Skeletal muscle tissue (tissue), 4 donors: Measurements from ENCODE around the gene SLF1. TPM values are rescaled to one million over a fixed set of nuclear protein-coding genes. Genes with fewer than 3 reads are reported as not detected.

Source experiments
- H3K27ac ChIP-seq: one replicate; pipeline ENCODE4 v1.7.0; 2013; ENCODE audit warnings: mild to moderate bottlenecking, low read depth, low read length, inconsistent platforms
- H3K27me3 ChIP-seq, 3 donors: one replicate each; pipeline ENCODE4 v1.7.0; 2013; ENCODE audit warnings: low read length in 3 of 3; ENCODE audit not compliant: control insufficient read depth in 3 of 3, insufficient read depth in 3 of 3
- H3K36me3 ChIP-seq, 3 donors: one replicate each; pipeline ENCODE4 v1.7.0; 2013; ENCODE audit warnings: low read length in 3 of 3; ENCODE audit not compliant: control insufficient read depth in 3 of 3, insufficient read depth in 3 of 3
- H3K4me1 ChIP-seq, 3 donors: one replicate each; pipeline ENCODE4 v1.7.0; 2013; ENCODE audit warnings: low read length in 3 of 3, mild to moderate bottlenecking in 3 of 3; ENCODE audit not compliant: control insufficient read depth in 3 of 3, insufficient read depth in 3 of 3
- H3K4me3 ChIP-seq, 3 donors: one replicate each; pipeline ENCODE4 v1.7.0; 2013; ENCODE audit warnings: low read length in 3 of 3
- H3K9ac ChIP-seq, 3 donors: one replicate each; pipeline ENCODE4 v1.7.0; 2013; ENCODE audit warnings: low read length in 3 of 3, mild to moderate bottlenecking in 3 of 3, moderate library complexity in 2 of 3, low read depth in 1 of 3
- H3K9me3 ChIP-seq, 3 donors: one replicate each; pipeline ENCODE4 v1.7.0; 2013; ENCODE audit warnings: low read length in 3 of 3; ENCODE audit not compliant: control insufficient read depth in 3 of 3
- total RNA-seq: library from RNA; depleted of rRNA; stranded (reverse); fragments of >200 nt; gene quantifications from one replicate; pipeline ENCODE4 v1.2.3, GENCODE V29; 2014
- donor health status: Osteomylitis.

The SLF1 gene
- total RNA-seq, 1 donor from 2014 or later = 10.4 TPM

DNA sequence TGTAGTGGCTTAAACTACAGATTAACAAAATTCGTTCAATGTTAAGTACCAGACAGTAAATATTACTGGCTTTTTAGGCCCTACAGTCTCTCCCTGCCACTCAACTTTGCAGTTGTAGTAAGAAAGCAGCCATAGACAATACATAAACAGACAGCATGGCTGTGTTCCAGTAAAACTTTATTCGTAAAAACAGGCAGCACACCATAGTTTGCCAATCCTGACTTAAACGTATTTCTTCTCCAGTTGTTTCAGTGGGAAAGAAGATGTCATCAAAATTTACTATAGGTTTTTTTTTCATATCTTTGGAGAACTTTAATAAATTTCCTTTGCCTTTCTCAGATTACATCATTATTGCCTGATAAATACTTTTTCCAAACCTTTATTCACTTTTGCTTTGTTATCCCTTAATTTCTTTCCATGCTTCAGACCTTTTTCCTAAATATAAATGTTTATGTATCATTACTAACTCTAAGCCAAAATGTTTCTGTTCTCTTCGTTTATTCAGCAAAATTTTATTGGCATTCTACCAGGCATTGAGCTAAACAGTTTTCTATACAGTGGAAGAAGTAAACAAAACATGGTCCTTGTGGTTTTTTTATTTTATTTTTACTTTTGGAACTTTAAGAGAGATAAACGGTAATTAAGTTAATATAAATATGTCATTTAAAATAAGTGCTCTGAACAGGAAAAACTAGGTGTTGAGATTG, 64.5 kb downstream of the SLF1 start:
- H3K9me3 ChIP-seq = no peaks in the 10 kb centered on the region
- no peaks in the 10 kb centered on the region for H3K36me3 ChIP-seq
- no peak overlapping the region for H3K4me3 ChIP-seq
- no peaks in the 10 kb centered on the region for H3K4me1 ChIP-seq
- H3K9ac ChIP-seq = no peak overlapping the region
- H3K27ac ChIP-seq = no peak overlapping the region
- H3K27me3 ChIP-seq = no peaks in the 10 kb centered on the region

DNA sequence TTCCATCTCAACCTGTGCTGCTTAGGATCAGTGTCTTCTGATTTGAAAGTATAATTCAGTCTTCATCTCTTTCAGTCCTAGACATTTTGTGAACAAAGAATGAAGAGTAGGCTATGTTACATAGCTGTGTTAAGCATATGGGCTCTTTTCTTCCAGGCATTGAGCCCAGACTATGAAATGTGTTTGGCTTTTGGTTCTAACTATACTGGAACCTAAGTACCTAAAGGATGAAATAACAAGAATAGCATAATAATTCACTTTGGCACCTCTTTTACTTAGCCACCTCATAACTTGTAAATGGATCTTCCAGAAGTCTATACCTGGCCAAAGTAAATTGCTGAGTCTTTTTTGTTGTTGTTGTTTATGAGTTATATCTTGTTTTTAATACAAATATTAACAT, 71.4 kb downstream of the SLF1 start:
- no peaks in the 10 kb centered on the region for H3K9me3 ChIP-seq
- H3K4me1 ChIP-seq = no peaks in the 10 kb centered on the region
- H3K27me3 ChIP-seq = no peaks in the 10 kb centered on the region
- no peaks in the 10 kb centered on the region for H3K36me3 ChIP-seq
- H3K9ac ChIP-seq = no peak overlapping the region
- H3K27ac ChIP-seq = no peak overlapping the region
- H3K4me3 ChIP-seq = no peak overlapping the region

DNA sequence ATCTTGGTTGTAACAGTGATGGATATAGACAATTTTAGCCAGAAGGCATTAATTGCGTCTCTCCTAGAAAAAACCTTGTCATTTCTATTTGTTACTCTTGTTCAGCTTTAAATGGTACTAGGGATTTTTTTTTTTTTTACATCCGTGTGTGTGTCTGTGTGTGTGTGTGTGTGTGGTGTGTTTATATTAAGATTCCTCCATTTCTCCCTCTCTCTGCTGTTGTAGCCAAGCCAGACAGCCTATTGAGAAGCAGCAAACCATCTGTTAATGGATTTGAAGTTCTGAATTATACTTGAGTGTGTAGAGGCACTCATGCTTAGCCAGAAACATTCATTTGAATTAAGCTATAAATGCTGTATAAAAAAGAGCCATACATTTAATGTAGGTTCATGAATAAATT, 72.3 kb downstream of the SLF1 start:
- H3K9me3 ChIP-seq = no peaks in the 10 kb centered on the region
- no peaks in the 10 kb centered on the region for H3K36me3 ChIP-seq
- no peaks in the 10 kb centered on the region for H3K27me3 ChIP-seq
- H3K4me1 ChIP-seq = no peaks in the 10 kb centered on the region
- no peak overlapping the region for H3K27ac ChIP-seq
- no peak overlapping the region for H3K9ac ChIP-seq
- no peak overlapping the region for H3K4me3 ChIP-seq

DNA sequence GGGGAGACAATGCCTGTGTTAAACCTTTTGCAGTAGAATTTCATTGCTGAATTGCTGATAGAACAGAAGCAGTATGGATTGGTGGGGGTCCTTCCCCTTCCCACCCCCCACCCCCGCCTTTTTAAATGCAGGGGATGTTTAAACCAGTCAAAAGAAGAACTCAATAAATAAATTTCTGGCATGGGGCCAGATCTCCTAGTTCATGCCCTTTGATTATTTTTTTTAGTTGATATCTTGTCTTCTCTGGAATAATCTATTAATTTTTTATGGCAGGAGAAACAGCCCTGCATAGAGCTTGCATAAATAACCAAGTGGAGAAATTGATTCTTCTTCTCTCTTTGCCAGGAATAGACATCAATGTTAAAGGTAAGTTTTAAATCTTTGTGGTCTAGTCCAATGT, 72.8 kb downstream of the SLF1 start:
- Histone ChIP-seq H3K9ac (no peak overlapping the region), H3K27me3 (no peaks in the 10 kb centered on the region), H3K9me3 (no peaks in the 10 kb centered on the region), H3K4me1 (no peaks in the 10 kb centered on the region), H3K36me3 (no peaks in the 10 kb centered on the region), H3K27ac (no peak overlapping the region), H3K4me3 (no peak overlapping the region)

DNA sequence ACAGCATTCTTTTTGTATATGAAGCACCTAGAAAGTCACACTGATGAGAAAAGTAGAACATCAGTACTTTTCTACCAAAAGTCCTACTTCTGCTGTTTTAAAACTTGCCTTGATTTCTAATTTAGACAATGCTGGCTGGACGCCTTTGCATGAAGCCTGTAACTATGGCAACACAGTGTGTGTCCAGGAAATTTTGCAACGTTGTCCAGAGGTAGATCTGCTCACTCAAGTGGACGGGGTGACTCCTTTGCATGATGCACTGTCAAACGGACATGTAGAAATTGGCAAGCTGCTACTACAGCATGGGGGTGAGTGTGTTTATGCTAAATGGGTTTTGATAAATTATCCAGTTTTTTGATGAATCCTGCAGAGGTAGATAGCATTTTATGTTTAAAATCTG, 73.5 kb downstream of the SLF1 start:
- H3K27me3 ChIP-seq = no peaks in the 10 kb centered on the region
- no peak overlapping the region for H3K4me3 ChIP-seq
- H3K36me3 ChIP-seq = no peaks in the 10 kb centered on the region
- no peaks in the 10 kb centered on the region for H3K9me3 ChIP-seq
- no peak overlapping the region for H3K27ac ChIP-seq
- H3K9ac ChIP-seq = no peak overlapping the region
- no peaks in the 10 kb centered on the region for H3K4me1 ChIP-seq

DNA sequence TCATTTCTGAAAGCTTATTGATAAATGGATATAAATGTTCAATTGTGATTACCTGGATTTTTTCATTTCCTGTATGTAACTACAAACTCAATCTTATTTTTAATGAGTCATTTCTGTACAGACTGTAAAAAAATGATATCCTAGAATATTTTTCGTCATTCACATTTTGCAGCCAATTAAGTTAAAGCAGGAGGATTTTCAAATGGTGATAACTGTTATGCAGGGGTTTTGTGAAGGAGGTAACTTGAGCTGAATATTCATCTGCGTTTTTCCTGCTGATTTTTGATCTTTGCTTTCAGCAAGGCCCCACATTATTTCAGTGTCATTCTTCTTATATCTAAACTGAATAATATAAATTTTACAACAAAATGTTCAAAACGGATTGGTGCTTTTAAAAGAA, 74.1 kb downstream of the SLF1 start:
- no peak overlapping the region for H3K27ac ChIP-seq
- H3K9ac ChIP-seq = no peak overlapping the region
- H3K4me3 ChIP-seq = no peak overlapping the region
- H3K36me3 ChIP-seq = no peaks in the 10 kb centered on the region
- no peaks in the 10 kb centered on the region for H3K9me3 ChIP-seq
- H3K27me3 ChIP-seq = no peaks in the 10 kb centered on the region
- H3K4me1 ChIP-seq = no peaks in the 10 kb centered on the region

DNA sequence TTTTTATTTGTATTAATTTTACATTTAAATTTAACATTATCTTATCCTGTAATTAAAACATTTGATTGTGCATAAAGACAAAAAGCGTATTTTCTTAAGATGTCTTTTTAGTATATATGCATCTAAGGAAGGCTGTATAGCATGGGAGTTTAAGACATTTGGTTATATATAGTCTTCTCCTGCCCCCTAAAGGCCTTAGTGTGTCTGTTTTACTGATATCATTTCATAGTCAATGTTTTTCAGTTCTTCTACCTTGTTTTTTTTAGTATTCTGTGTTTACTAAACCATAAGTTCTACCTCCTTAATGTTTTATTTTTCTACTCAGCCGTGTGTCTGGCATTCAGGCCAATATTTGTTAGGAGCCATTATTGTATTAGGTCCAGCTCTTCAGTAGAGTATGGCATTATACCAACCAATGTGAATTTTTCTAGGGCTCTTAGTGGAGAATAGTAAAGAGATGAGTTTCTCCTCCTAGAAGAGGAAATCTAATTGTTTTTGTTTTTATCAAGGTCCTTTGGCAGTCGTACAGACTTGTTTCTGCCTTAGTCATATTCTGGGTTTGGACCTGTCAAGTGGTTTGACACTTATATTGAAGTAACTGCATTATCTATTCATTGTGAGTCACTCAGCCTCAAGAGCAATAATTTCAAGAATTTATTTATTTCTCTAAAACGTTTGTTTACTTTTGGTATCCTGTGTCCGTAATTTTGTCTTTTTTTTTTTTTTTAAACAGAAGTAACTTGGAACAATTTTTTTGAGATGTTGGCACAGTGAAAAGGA, 74.8 kb downstream of the SLF1 start:
- no peaks in the 10 kb centered on the region for H3K27me3 ChIP-seq
- no peak overlapping the region for H3K4me3 ChIP-seq
- H3K27ac ChIP-seq = no peak overlapping the region
- no peaks in the 10 kb centered on the region for H3K4me1 ChIP-seq
- no peaks in the 10 kb centered on the region for H3K9me3 ChIP-seq
- H3K9ac ChIP-seq = no peak overlapping the region
- no peaks in the 10 kb centered on the region for H3K36me3 ChIP-seq

DNA sequence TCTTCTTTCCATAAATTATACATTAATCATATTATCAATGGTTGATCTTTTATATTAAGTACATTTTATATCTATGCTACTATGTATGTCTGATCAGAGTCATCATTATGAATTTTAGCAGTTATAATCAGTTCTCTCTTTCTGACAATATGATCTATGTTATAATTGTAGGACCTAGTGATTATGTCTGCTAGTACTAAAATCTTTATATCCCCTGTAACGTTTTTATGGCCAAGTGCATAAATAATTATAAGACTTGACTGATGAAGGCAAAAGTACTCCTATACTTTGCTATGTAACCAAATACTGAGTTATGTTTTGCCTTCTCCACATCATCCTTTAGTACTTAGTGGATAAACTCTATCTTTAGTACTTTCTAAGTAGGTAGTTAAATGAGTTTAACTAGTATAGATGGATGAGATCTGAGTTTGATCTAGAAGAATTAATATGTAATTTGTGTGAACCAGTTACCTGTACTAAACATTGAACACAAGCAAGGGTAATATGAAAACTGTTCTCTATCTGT, 75.4 kb downstream of the SLF1 start:
- H3K4me1 ChIP-seq = no peaks in the 10 kb centered on the region
- no peaks in the 10 kb centered on the region for H3K36me3 ChIP-seq
- H3K9me3 ChIP-seq = no peaks in the 10 kb centered on the region
- H3K9ac ChIP-seq = no peak overlapping the region
- H3K27ac ChIP-seq = no peak overlapping the region
- H3K4me3 ChIP-seq = no peak overlapping the region
- H3K27me3 ChIP-seq = no peaks in the 10 kb centered on the region

DNA sequence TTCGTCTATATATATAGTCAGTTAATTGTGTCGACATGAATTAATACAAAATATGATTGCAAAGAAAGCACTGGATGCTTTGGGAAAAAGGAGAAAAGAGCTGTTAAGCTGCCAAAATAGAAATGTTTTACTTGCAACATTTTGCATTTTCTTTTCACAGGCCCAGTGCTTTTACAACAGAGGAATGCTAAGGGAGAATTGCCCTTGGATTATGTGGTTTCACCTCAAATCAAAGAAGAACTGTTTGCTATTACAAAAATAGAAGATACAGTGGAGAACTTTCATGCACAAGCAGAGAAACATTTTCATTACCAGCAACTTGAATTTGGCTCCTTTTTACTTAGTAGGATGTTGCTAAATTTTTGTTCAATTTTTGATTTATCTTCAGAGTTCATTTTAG, 76.2 kb downstream of the SLF1 start:
- H3K4me3 ChIP-seq = no peak overlapping the region
- H3K27me3 ChIP-seq = no peaks in the 10 kb centered on the region
- no peaks in the 10 kb centered on the region for H3K4me1 ChIP-seq
- H3K27ac ChIP-seq = no peak overlapping the region
- H3K9me3 ChIP-seq = no peaks in the 10 kb centered on the region
- H3K36me3 ChIP-seq = no peaks in the 10 kb centered on the region
- H3K9ac ChIP-seq = no peak overlapping the region

DNA sequence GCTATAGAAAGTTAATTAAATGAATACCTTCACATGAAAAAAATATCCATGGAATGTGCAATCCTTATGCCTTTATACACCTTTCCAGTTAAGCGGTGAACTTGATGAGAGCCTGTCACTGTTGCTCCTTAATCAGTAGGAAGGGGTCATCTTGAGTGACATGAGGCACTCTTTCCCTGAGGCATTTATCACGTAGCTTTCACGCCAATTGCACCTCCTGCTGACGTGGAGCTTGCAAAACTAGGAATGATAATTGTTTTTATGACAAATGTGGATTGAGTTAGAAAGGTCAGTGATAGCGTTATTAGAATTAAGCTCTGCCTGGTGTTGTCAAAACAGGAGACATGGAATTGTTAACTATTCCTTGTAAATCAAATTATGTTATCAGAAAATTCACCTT, 79.7 kb downstream of the SLF1 start:
- Histone ChIP-seq H3K4me3 (no peak overlapping the region), H3K9me3 (no peaks in the 10 kb centered on the region), H3K36me3 (no peaks in the 10 kb centered on the region), H3K9ac (no peak overlapping the region), H3K4me1 (no peaks in the 10 kb centered on the region), H3K27me3 (no peaks in the 10 kb centered on the region), H3K27ac (no peak overlapping the region)
